IMR-90 (cell line): ENCODE measurements around the gene PRR22. TPM values are rescaled to one million over a fixed set of nuclear protein-coding genes. Genes with fewer than 3 reads are reported as not detected.

Experiments used
- FOS ChIP-seq: fragments of 150-350 bp; IDR thresholded peaks from 2 replicates; pipeline ENCODE4 v1.6.1; 2016; ENCODE audit warnings: low read depth, low read length
- MAZ ChIP-seq: IDR thresholded peaks from 2 replicates; pipeline ENCODE4 v1.6.1; 2012; ENCODE audit warnings: low read depth, mild to moderate bottlenecking, low read length, improper control_type of control experiment, moderate library complexity, borderline replicate concordance
- NFE2L2 ChIP-seq: fragments of 150-350 bp; IDR thresholded peaks from 2 replicates; pipeline ENCODE4 v1.6.1; 2016; ENCODE audit warnings: low read depth, mild to moderate bottlenecking, low read length
- POLR2A ChIP-seq: IDR thresholded peaks from 2 replicates; pipeline ENCODE4 v1.6.1; 2012; ENCODE audit warnings: mild to moderate bottlenecking, low read depth, low read length
- polyA plus RNA-seq, 3 experiments: library from polyadenylated mRNA; depleted of rRNA; stranded (reverse); fragments of >200 nt; gene quantifications; 2 replicates each; pipeline ENCODE4 v1.2.3, GENCODE V29; 2012; ENCODE audit warnings: low replicate concordance in 1 of 3
- total RNA-seq: library from RNA; depleted of rRNA; stranded (reverse); fragments of >200 nt; gene quantifications from 2 replicates; pipeline ENCODE4 v1.2.3, GENCODE V29; 2012

PRR22 gene
- total and polyA plus RNA-seq, 2 of the 4 experiments (the other 2 are of a cell fraction) = 0.92 TPM; not detected in 1

DNA sequence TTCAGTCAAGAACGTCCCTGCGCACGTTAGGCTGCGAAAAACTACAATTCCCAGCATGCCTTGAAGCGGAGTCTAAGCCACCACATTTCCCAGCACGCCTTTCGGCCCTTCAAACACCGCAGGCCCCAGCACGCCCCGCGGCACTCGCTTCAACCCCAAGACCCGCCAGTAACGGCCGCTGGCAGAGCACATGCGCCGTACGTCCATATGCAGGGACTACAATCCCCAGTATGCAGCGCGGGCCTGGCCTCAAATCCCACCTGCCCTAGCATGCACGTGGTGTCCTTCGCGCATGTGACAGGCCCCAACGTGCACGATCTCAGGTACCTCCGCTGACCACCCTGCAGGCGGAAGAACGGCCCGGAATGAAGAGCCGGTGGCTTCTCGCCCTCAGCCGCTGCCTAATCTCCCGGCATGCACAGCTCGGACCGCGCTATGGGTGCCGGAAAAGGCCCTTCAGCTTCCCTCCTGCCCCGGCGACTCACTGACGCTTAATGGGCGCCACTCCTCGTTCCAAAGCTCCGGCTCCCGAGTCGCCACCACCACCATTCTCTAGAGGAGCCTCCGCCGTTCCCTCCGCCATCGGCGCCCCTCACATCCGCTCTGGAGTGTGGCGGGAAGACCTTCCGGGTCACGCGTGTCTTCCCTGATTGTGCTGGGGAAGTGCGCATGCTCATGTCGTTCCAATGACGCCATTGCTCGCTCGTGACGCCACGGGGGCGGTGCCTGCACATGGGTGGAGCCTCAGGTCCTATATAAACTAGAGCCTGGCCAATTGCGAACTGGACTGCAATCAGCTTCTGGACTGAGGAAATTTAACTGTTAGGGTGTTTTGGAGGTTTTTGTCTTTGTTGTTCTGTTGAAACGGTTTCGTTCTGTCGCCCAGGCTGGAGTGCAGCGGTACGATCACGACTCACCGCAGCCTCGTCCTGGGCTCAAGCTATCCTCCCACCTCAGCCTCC, 6.3 kb upstream of the PRR22 start, which contains the start of gene DUS3L (continued):
- TF ChIP-seq MAZ (peak; percentile 54; the same call in 1 of the 2 replicates), FOS (no peak), POLR2A (peak; percentile 89), NFE2L2 (no peak)
